Tibial artery (tissue), 4 donors: Measurements from ENCODE around the gene WWTR1.
A peak's percentile ranks its signal among the peaks of the same experiment; 100 is the strongest.

Source experiments
- DNase-seq, 2 donors: peaks; one replicate each; pipeline ENCODE4 v3.0.0-alpha.2; 2019
- H3K27ac ChIP-seq, 2 donors: fragments of 200-600 bp; sonication (generic) in 1 of 2; 1 replicate in 1 of 2; 2 replicates in 1 of 2; pipeline ENCODE4 v1.5.1; 2018 to 2019; ENCODE audit warnings: mild to moderate bottlenecking in 1 of 2
- H3K27me3 ChIP-seq, 2 donors: fragments of 200-600 bp; sonication (generic) in 1 of 2; one replicate each; pipeline versions ENCODE4 v1.5.1 to v1.6.0; 2016 to 2019
- H3K36me3 ChIP-seq, 3 donors: fragments of 200-600 bp; sonication (generic) in 2 of 3; one replicate each; pipeline ENCODE4 v1.5.1; 2016 to 2019; ENCODE audit warnings: mild to moderate bottlenecking in 2 of 3
- H3K4me1 ChIP-seq, 4 donors: fragments of 200-600 bp; sonication (generic) in 2 of 4; 1 replicate in 3 of 4; 2 replicates in 1 of 4; pipeline ENCODE4 v1.5.1; 2016 to 2019
- H3K4me3 ChIP-seq, 2 donors: fragments of 200-600 bp; sonication (generic) in 1 of 2; 1 replicate in 1 of 2; 2 replicates in 1 of 2; pipeline ENCODE4 v1.5.1; 2018 to 2019; ENCODE audit warnings: mild to moderate bottlenecking in 2 of 2
- H3K9me3 ChIP-seq, 3 donors: fragments of 200-600 bp; sonication (generic) in 1 of 3; one replicate each; pipeline ENCODE4 v1.5.1; 2016 to 2019
- intact Hi-C: fragments of 100-400 bp; cut with DNase I; formaldehyde crosslinking; loops from one replicate; pipeline ENCODE4 v1.15.0; 2023; ENCODE audit warnings: low total_unique reads
- TF ChIP-seq, protein P1 (sequence below), 2 experiments: fragments of 200-600 bp in 1 of 2; fragments of 450-650 bp in 1 of 2; IDR thresholded peaks; one replicate each; pipeline ENCODE4 v1.5.1; 2017 to 2019; ENCODE audit warnings: antibody characterized with exemption in 2 of 2, mild to moderate bottlenecking in 1 of 2, moderate library complexity in 1 of 2

Gene WWTR1

DNA sequence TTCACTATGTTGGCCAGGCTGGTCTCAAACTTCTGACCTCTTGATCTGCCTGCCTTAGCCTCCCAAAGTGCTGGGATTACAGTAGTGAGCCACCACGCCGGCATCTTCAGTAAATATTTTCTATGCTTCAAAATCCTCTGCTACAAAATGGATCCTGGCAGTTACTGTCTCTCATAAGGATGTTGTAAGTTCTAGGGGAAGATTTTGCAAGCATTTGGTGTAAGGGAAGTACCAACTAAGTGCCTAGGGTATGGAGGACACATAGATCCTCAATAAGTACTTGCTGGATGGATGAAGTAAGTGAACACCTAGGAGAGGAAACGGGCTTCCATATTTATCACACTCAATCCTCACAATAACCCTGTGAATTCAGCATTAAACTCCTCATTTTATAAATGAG is 176.8 kb downstream of the WWTR1 start:
- no peaks in the 10 kb centered on the region for H3K36me3 ChIP-seq
- H3K4me1 ChIP-seq, result peaks cover 0 to 32% (median 23%) of the 10 kb centered on the region in 4 donors
- H3K9me3 ChIP-seq, result no peaks in the 10 kb centered on the region
- no peak overlapping the region for H3K4me3 ChIP-seq
- intact Hi-C loops, result loop anchor here (2.0 to 10.0 kb wide), 2 partner anchors 88 to 206 kb away; no protein-coding TSS in a partner anchor
- TF ChIP-seq, protein P1, sequence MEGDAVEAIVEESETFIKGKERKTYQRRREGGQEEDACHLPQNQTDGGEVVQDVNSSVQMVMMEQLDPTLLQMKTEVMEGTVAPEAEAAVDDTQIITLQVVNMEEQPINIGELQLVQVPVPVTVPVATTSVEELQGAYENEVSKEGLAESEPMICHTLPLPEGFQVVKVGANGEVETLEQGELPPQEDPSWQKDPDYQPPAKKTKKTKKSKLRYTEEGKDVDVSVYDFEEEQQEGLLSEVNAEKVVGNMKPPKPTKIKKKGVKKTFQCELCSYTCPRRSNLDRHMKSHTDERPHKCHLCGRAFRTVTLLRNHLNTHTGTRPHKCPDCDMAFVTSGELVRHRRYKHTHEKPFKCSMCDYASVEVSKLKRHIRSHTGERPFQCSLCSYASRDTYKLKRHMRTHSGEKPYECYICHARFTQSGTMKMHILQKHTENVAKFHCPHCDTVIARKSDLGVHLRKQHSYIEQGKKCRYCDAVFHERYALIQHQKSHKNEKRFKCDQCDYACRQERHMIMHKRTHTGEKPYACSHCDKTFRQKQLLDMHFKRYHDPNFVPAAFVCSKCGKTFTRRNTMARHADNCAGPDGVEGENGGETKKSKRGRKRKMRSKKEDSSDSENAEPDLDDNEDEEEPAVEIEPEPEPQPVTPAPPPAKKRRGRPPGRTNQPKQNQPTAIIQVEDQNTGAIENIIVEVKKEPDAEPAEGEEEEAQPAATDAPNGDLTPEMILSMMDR (IDR thresholded peaks at IDR 0.05), result no peak
- H3K27me3 ChIP-seq, result no peaks in the 10 kb centered on the region
- no peak for DNase-seq
- no peak overlapping the region for H3K27ac ChIP-seq

DNA sequence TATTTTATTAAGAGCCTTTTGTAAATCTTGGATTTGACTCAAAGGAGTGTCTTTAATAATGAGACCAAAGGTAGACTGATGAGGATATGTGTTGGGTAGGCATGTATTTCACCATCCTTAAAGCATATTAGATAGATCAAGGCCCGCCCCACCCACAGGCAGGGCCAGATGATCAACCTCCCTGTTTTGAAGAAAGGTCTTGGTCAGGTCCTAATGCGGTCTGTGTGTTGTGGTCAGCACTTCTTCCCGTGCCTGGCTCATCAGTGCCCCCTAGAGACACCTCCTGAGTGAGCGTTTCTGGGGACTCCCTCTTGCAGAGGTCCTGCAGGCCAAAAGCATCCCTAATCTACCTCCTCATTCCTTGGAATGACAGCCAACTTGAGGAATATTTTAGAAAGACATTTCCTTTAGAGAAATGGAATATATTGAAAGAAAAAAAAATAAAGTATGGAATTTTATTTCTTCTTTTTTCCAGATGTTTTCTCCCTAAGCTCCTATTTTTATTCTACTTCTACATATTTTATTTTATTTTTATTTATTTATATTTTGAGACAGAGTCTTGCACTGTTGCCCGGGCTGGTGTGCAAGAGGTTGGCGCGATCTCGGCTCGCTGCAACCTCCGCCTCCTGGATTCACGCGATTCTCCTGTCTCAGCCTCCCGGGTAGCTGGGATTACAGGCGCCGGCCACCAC is 177.4 kb downstream of the WWTR1 start:
- H3K27ac ChIP-seq, result peak overlapping the region; percentile 73 to 76
- TF ChIP-seq, protein P1 (IDR thresholded peaks at IDR 0.05), result peak; percentile 83 to 86
- no peaks in the 10 kb centered on the region for H3K27me3 ChIP-seq
- no peak overlapping the region for H3K4me3 ChIP-seq
- intact Hi-C loops, result loop anchor here (2.0 to 10.0 kb wide), 2 partner anchors 88 to 206 kb away; no protein-coding TSS in a partner anchor
- H3K9me3 ChIP-seq, result no peaks in the 10 kb centered on the region
- DNase-seq, result peak; percentile 82 to 91
- no peaks in the 10 kb centered on the region for H3K36me3 ChIP-seq
- peaks cover 0 to 31% (median 23%) of the 10 kb centered on the region in 4 donors for H3K4me1 ChIP-seq

DNA sequence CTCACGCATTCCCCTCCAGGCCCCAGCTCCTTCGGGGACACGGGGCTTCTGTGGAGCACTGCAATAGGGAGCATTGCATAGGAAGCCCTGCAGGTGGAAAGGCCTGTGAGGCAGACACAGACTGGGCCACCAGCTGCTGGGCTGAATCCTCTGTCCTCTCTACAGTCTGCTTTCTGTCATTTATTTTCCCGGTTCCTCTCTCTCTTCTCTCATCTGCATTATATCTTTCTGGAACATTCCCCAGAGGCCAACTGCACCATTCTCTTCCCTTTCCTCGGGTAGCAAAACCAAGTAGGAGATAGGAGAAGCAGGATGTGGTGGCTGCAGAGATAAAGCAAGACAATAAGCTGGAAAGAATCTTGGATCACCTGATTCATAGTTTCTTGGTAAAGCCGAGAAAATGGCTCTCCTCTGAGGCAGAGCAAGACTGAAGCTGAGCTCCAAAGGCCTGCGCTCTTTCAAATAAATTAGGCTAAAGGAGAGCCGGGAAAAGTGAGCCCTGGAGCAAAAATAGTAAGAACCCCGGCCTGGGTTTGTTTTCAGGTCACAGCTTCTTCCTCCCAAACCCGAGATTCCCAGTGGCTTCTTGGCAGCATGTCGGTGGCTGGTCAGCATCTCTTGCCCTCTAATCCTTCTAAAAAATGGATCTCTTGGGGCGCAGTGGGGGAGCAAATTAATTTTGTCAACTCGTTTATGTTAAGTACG is 178.1 kb downstream of the WWTR1 start:
- H3K4me3 ChIP-seq, result no peak overlapping the region
- peak overlapping the region; percentile 73 to 76 for H3K27ac ChIP-seq
- H3K36me3 ChIP-seq, result no peaks in the 10 kb centered on the region
- H3K4me1 ChIP-seq, result peaks cover 0 to 31% (median 18%) of the 10 kb centered on the region in 4 donors
- intact Hi-C loops, result loop anchor here (2.0 to 10.0 kb wide), 2 partner anchors 87 to 205 kb away; no protein-coding TSS in a partner anchor
- TF ChIP-seq, protein P1 (IDR thresholded peaks at IDR 0.05), result no peak
- H3K9me3 ChIP-seq, result no peaks in the 10 kb centered on the region
- DNase-seq, result no peak
- no peaks in the 10 kb centered on the region for H3K27me3 ChIP-seq

DNA sequence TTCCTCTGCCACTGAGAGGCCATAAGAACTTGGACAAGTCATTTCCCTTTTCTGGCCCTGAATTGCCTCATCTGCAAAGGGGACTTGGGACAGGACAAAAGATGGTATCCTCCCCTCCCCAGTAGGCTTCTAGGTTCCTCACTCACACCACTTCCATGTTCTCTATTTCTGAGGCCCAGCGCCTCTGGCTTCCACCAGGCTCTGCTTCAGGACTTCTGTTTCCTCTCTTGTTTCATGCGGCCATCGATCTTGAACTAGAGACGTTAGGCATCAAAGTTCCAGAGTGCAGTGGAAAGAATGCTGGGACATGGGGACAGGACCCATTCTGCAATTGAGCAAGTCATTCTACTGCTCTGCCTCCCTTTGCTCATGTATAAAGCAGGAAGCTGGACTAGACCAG is 181.6 kb downstream of the WWTR1 start:
- Histone ChIP-seq H3K4me3 (no peak overlapping the region), H3K4me1 (peaks cover 0 to 63% (median 49%) of the 10 kb centered on the region in 4 donors), H3K27ac (no peak overlapping the region), H3K36me3 (no peaks in the 10 kb centered on the region), H3K27me3 (no peaks in the 10 kb centered on the region), H3K9me3 (no peaks in the 10 kb centered on the region)
- TF ChIP-seq, protein P1 (IDR thresholded peaks at IDR 0.05), result no peak
- DNase-seq, result no peak
- intact Hi-C loops, result no loop called here

DNA sequence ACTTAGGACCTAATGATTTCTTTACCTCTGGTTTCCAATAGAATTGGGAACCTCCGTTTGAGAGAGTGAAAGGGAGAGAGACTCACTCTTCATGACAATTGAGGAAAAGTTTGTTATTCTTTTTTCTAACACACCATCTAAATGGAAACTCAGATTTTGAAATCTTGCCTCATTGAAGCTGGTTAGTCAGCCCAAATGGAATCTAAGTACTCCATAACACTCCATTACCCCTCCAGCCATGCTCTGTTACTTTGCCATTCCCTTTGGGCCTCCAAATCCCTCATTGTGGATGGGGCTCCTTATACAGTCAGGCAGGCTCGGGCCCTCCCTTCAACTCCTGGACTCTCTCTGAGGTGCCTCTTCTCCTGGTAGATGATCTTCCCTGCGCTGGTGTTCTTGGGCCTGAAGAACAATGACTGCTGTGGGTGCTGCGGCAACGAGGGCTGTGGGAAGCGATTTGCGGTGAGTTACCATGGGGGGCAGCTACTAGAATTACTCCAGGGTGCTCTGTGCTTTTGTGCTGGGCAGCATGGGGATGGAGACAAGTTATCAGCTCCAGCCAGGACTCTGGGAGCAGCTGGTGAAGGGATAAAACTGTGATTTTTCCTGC is 182.3 kb downstream of the WWTR1 start:
- intact Hi-C loops, result no loop called here
- peak overlapping the region in 1 of 2 donors; percentile 73 for H3K27ac ChIP-seq
- TF ChIP-seq, protein P1 (IDR thresholded peaks at IDR 0.05), result no peak
- H3K4me1 ChIP-seq, result peaks cover 0 to 67% (median 50%) of the 10 kb centered on the region in 4 donors
- no peaks in the 10 kb centered on the region for H3K36me3 ChIP-seq
- DNase-seq, result no peak
- no peaks in the 10 kb centered on the region for H3K9me3 ChIP-seq
- H3K4me3 ChIP-seq, result no peak overlapping the region
- no peaks in the 10 kb centered on the region for H3K27me3 ChIP-seq
